Suprapubic skin (tissue), 4 donors: ENCODE results near the gene ABHD2. TPM values are rescaled to one million over a fixed set of nuclear protein-coding genes. Genes with fewer than 3 reads are reported as not detected.
"Not testable (repeated sequence)": the region's sequence is repeated elsewhere in the genome, so short reads cannot be mapped to it uniquely, and the experiment has no call there.

ENCODE experiments used
- DNase-seq, 2 donors: peaks; one replicate each; pipeline ENCODE4 v3.0.0-alpha.2; 2019; ENCODE audit warnings: low spot score in 2 of 2
- H3K27ac ChIP-seq: fragments of 200-600 bp; sonication (generic); one replicate; pipeline ENCODE4 v1.5.1; 2019
- H3K27me3 ChIP-seq: fragments of 200-600 bp; sonication (generic); one replicate; pipeline ENCODE4 v1.5.1; 2019
- H3K36me3 ChIP-seq: fragments of 200-600 bp; sonication (generic); one replicate; pipeline ENCODE4 v1.5.1; 2019
- H3K4me1 ChIP-seq: fragments of 200-600 bp; sonication (generic); one replicate; pipeline ENCODE4 v1.5.1; 2019
- H3K4me3 ChIP-seq: fragments of 200-600 bp; sonication (generic); one replicate; pipeline ENCODE4 v1.5.1; 2019; ENCODE audit warnings: mild to moderate bottlenecking
- H3K9me3 ChIP-seq: fragments of 200-600 bp; sonication (generic); one replicate; pipeline ENCODE4 v1.5.1; 2019
- EP300 ChIP-seq: sonication (generic); formaldehyde crosslinking; IDR thresholded peaks from one replicate; pipeline ENCODE4 v1.6.1; 2017; ENCODE audit warnings: antibody characterized with exemption
- POLR2A ChIP-seq, 2 donors: fragments of 450-650 bp; IDR thresholded peaks; one replicate each; pipeline ENCODE4 v1.6.1; 2017; ENCODE audit warnings: antibody characterized with exemption in 2 of 2, mild to moderate bottlenecking in 2 of 2, moderate library complexity in 2 of 2
- POLR2AphosphoS5 ChIP-seq, 3 donors: sonication (generic); formaldehyde crosslinking; IDR thresholded peaks; one replicate each; pipeline ENCODE4 v1.6.1; 2017; ENCODE audit warnings: antibody characterized with exemption in 3 of 3
- WGBS: methylation state at CpG from one replicate; pipeline ENCODE4 v1.1.5; 2018; 5-methylcytosine and 5-hydroxymethylcytosine counted together
- total RNA-seq, 4 donors: library from RNA; depleted of rRNA; stranded (reverse); fragments of >200 nt; gene quantifications; one replicate each; pipeline ENCODE4 v1.1.0, GENCODE V29; 2016
- TF ChIP-seq, protein P1 (sequence below), 2 donors: fragments of 200-600 bp in 1 of 2; fragments of 450-650 bp in 1 of 2; sonication (generic) in 1 of 2; IDR thresholded peaks; one replicate each; pipeline ENCODE4 v1.5.1; 2016 to 2019; ENCODE audit warnings: antibody characterized with exemption in 2 of 2, mild to moderate bottlenecking in 1 of 2, moderate library complexity in 1 of 2

Gene ABHD2
- total RNA-seq, 4 donors from 2014 or later: 38.0 to 78.0 (median 63.2) TPM

DNA sequence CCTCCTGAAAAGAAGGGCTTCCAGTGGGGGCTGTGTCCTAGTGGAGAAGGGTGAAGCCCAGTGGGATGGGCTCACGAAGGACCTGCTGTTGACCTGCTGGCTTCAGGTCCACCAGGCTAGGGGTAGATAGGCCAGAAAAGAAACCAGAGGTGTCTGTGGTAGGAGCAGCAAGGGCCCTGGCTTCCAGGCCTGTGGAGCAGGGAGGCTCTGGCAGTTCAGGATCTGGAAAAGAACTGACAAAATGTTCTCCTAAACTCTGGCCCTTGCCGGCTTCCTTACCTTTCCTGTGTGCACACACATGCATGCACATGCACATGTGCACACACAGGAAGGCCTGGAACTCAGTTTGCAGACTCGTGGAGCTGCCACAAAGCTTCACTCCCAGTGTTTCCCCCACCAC is 49.7 kb downstream of the ABHD2 start:
- WGBS: 66% methylated on average over 3 of the region's 3 CpGs
- H3K36me3 ChIP-seq: peaks cover 13% of the 10 kb centered on the region
- TF ChIP-seq POLR2A (IDR thresholded peaks at IDR 0.05): no peak
- no peaks in the 10 kb centered on the region for H3K27me3 ChIP-seq
- DNase-seq: no peak
- no peaks in the 10 kb centered on the region for H3K9me3 ChIP-seq
- peaks cover 45% of the 10 kb centered on the region for H3K4me1 ChIP-seq
- H3K4me3 ChIP-seq: no peak overlapping the region
- H3K27ac ChIP-seq: peak overlapping the region; percentile 26

DNA sequence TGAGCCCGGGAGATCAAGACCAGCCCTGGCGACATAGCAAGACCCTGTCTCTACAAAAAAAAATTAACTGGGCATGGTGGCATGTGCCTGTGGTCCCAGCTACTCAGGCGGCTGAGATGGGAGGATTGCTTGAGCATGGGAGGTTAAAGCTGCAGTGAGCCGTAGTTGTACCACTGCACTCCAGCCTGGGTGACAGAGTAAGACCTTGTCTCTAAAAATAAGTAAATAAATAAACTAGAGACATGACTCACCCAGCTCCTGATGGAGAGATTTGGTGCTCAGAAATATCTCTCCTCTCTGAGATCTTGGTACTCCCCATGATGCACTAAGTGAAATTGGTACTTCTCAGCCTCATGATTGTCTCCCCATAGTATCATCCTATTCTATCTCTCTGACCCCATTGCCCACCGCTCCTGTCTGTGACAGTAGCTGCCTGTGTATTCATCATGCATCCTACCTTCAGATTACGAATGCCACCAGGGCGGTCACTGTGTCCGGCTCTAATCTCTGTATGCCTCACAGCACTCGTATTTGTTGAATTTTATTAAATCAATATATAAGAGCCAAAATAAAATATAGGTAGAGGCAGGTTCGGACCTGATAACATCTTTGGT is 50.9 kb downstream of the ABHD2 start:
- Histone ChIP-seq H3K27me3 (no peaks in the 10 kb centered on the region), H3K4me1 (peaks cover 50% of the 10 kb centered on the region), H3K36me3 (peaks cover 13% of the 10 kb centered on the region), H3K9me3 (no peaks in the 10 kb centered on the region), H3K4me3 (no peak overlapping the region), H3K27ac (no peak overlapping the region)
- TF ChIP-seq, protein P1, sequence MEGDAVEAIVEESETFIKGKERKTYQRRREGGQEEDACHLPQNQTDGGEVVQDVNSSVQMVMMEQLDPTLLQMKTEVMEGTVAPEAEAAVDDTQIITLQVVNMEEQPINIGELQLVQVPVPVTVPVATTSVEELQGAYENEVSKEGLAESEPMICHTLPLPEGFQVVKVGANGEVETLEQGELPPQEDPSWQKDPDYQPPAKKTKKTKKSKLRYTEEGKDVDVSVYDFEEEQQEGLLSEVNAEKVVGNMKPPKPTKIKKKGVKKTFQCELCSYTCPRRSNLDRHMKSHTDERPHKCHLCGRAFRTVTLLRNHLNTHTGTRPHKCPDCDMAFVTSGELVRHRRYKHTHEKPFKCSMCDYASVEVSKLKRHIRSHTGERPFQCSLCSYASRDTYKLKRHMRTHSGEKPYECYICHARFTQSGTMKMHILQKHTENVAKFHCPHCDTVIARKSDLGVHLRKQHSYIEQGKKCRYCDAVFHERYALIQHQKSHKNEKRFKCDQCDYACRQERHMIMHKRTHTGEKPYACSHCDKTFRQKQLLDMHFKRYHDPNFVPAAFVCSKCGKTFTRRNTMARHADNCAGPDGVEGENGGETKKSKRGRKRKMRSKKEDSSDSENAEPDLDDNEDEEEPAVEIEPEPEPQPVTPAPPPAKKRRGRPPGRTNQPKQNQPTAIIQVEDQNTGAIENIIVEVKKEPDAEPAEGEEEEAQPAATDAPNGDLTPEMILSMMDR (IDR thresholded peaks at IDR 0.05): no peak
- no peak for TF ChIP-seq EP300
- no peak for TF ChIP-seq POLR2AphosphoS5 (IDR thresholded peaks at IDR 0.05)
- no peak for DNase-seq
- WGBS: 88% methylated on average over 10 of the region's 10 CpGs

- 69% methylated on average over 8 of the region's 8 CpGs for WGBS
- TF ChIP-seq, protein P1 (IDR thresholded peaks at IDR 0.05): no peak
- TF ChIP-seq POLR2AphosphoS5 (IDR thresholded peaks at IDR 0.05): no peak
- no peak for TF ChIP-seq POLR2A (IDR thresholded peaks at IDR 0.05)
- TF ChIP-seq EP300: no peak
- Histone ChIP-seq H3K36me3 (peaks cover 13% of the 10 kb centered on the region), H3K4me1 (peaks cover 49% of the 10 kb centered on the region), H3K9me3 (no peaks in the 10 kb centered on the region), H3K27ac (no peak overlapping the region), H3K27me3 (no peaks in the 10 kb centered on the region), H3K4me3 (no peak overlapping the region)
- DNase-seq: no peak
Observed at GRCh38 chr15:89139613-89140499, 51.6 kb downstream of the ABHD2 start.

DNA sequence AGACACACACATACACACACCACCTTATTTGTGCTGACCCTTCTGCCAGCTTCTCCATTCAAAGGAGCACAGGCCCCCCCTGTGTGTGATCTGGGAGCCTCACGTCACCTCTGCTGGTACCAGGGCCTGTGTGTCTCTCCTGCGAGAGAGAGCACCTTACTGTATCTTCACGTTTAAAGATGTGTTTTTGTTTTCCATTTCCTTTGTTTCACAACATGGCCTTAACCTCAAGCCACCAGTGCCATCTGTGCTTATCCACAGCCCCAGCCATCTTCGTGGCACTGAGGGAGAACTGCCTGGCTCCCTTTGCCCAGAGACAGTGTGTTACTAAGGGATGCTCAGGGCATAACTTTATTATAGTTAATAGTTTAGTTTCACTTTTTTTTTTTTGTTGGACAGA is 52.3 kb downstream of the ABHD2 start:
- Histone ChIP-seq H3K9me3 (no peaks in the 10 kb centered on the region), H3K27me3 (no peaks in the 10 kb centered on the region), H3K27ac (no peak overlapping the region), H3K4me1 (peaks cover 48% of the 10 kb centered on the region), H3K36me3 (peaks cover 13% of the 10 kb centered on the region), H3K4me3 (no peak overlapping the region)
- TF ChIP-seq EP300: no peak
- TF ChIP-seq, protein P1 (IDR thresholded peaks at IDR 0.05): no peak
- WGBS: 78% methylated on average over 4 of the region's 4 CpGs
- no peak for DNase-seq

GRCh38 chr15:89141159-89141558 is 52.9 kb downstream of the ABHD2 start:
- not testable (repeated sequence) for DNase-seq, H3K27me3 ChIP-seq, H3K27ac ChIP-seq, H3K4me3 ChIP-seq, H3K9me3 ChIP-seq
- Histone ChIP-seq H3K4me1 (peaks cover 45% of the 10 kb centered on the region), H3K36me3 (peaks cover 13% of the 10 kb centered on the region)
- 100% methylated on average over 10 of the region's 10 CpGs for WGBS

- TF ChIP-seq EP300: no peak
- TF ChIP-seq, protein P1 (IDR thresholded peaks at IDR 0.05): no peak
- no peak for TF ChIP-seq POLR2AphosphoS5 (IDR thresholded peaks at IDR 0.05)
- TF ChIP-seq POLR2A (IDR thresholded peaks at IDR 0.05): no peak
- H3K9me3 ChIP-seq: no peaks in the 10 kb centered on the region
- WGBS: 87% methylated on average over 2 of the region's 2 CpGs
- peaks cover 38% of the 10 kb centered on the region for H3K4me1 ChIP-seq
- H3K27ac ChIP-seq: no peak overlapping the region
- peaks cover 13% of the 10 kb centered on the region for H3K36me3 ChIP-seq
- no peak overlapping the region for H3K4me3 ChIP-seq
- DNase-seq: no peak
- no peaks in the 10 kb centered on the region for H3K27me3 ChIP-seq
Observed at GRCh38 chr15:89141885-89142284, 53.6 kb downstream of the ABHD2 start.
